PC-9 (cell line): ENCODE measurements around the gene KRT16. TPM values are rescaled to one million over a fixed set of nuclear protein-coding genes. Genes with fewer than 3 reads are reported as not detected.

Experiments used
- BruUV-seq: library from RNA; stranded (reverse); fragments of 400-500 nt; replicated peaks from 2 replicates; lab custom pipeline; 2021; lab: Mats Ljungman, UMichigan
- CTCF ChIA-PET: fragments of 300-600 bp; sonication (Branson Sonifier 250); formaldehyde crosslinking; loops from one replicate; lab custom pipeline; 2022; ENCODE audit warnings: antibody characterized with exemption; lab: Charles Lee
- POLR2A ChIA-PET: fragments of 300-600 bp; sonication (Branson Sonifier 250); formaldehyde crosslinking; loops from one replicate; lab custom pipeline; 2022; ENCODE audit warnings: antibody characterized with exemption; ENCODE audit not compliant: unreplicated experiment; lab: Charles Lee
- DNase-seq, 2 experiments: peaks; one replicate each; pipeline versions ENCODE4 v3.0.0 to v3.0.0-alpha.2; 2015 to 2022; ENCODE audit warnings: mixed read lengths in 1 of 2
- H2AFZ ChIP-seq: fragments of 200-600 bp; sonication (generic); 2 replicates; pipeline ENCODE4 v1.8.1; 2017; ENCODE audit warnings: antibody characterized with exemption
- H3F3A ChIP-seq: fragments of 200-600 bp; sonication (generic); 2 replicates; pipeline ENCODE4 v1.8.1; 2017; ENCODE audit warnings: antibody characterized with exemption, mild to moderate bottlenecking, low read depth; ENCODE audit not compliant: insufficient read depth
- H3K27ac ChIP-seq: fragments of 200-600 bp; sonication (generic); 2 replicates; pipeline ENCODE4 v1.6.1; 2016; ENCODE audit warnings: mixed run types
- H3K27me3 ChIP-seq: fragments of 200-600 bp; sonication (generic); 2 replicates; pipeline ENCODE4 v1.6.1; 2016; ENCODE audit warnings: low read depth, mixed run types; ENCODE audit not compliant: insufficient read depth
- H3K36me3 ChIP-seq: fragments of 200-600 bp; sonication (generic); 2 replicates; pipeline ENCODE4 v1.6.1; 2016; ENCODE audit warnings: low read depth, mixed run types
- H3K4me1 ChIP-seq: fragments of 200-600 bp; sonication (generic); replicated peaks from 2 replicates; pipeline ENCODE4 v1.6.1; 2016; ENCODE audit warnings: mixed run types; ENCODE audit not compliant: insufficient read depth
- H3K4me2 ChIP-seq: fragments of 200-600 bp; sonication (generic); 2 replicates; pipeline ENCODE4 v1.6.1; 2017; ENCODE audit warnings: mixed run types
- H3K4me3 ChIP-seq: fragments of 200-600 bp; sonication (generic); 2 replicates; pipeline ENCODE4 v1.6.1; 2016; ENCODE audit warnings: mixed run types
- H3K79me2 ChIP-seq: fragments of 200-600 bp; sonication (generic); 2 replicates; pipeline ENCODE4 v1.6.1; 2017; ENCODE audit warnings: low read depth, mixed run types
- H3K9me2 ChIP-seq: fragments of 200-600 bp; sonication (generic); 2 replicates; pipeline ENCODE4 v1.8.1; 2017; ENCODE audit warnings: mild to moderate bottlenecking; ENCODE audit not compliant: insufficient read depth
- H3K9me3 ChIP-seq: fragments of 200-600 bp; sonication (generic); 2 replicates; pipeline ENCODE4 v1.8.1; 2016; ENCODE audit warnings: low read depth; ENCODE audit not compliant: insufficient read depth
- H4K20me1 ChIP-seq: fragments of 200-600 bp; sonication (generic); 2 replicates; pipeline ENCODE4 v1.8.1; 2017; ENCODE audit not compliant: insufficient read depth
- CTCF ChIP-seq: fragments of 200-600 bp; sonication (generic); conservative IDR thresholded peaks from 2 replicates; pipeline ENCODE4 v1.6.1; 2017; ENCODE audit warnings: mixed run types, antibody characterized with exemption, mild to moderate bottlenecking, moderate library complexity
- EZH2 ChIP-seq: fragments of 200-600 bp; sonication (generic); IDR thresholded peaks from 2 replicates; pipeline ENCODE4 v1.8.0; 2017; ENCODE audit warnings: antibody characterized with exemption, low read depth
- intact Hi-C: fragments of 100-400 bp; cut with micrococcal nuclease; formaldehyde crosslinking; loops from one replicate; pipeline ENCODE4 v1.10.0; 2022; ENCODE audit not compliant: unreplicated experiment
- total RNA-seq: library from RNA; stranded (reverse); gene quantifications from 2 replicates; pipeline ENCODE4 v1.2.3, GENCODE V29; 2021

Gene KRT16
- total RNA-seq, 1 experiment from 2014 or later: 41.7 TPM

DNA sequence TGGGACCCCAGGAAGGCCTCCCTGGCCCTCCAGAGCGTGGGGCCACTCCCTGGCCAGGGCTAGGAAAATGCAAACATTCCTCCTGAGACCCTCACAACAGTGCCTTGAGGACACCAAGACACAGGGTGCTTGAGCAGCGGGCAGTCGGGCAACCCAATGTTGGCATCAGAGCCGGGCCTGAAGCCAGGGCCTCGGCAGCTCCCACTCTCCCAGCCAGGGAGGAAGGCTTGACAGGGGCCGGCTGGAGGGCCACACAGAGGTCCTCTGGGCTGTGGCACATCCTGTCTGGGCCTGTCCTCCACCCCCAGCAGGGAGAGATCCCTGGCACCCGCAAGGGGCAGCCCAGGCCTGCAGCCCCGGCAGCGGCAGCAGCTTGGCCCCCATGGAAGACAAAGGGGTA, 24.1 kb upstream of the KRT16 start:
- Histone ChIP-seq H3F3A (peaks cover 10% of the 10 kb centered on the region; the same call in 1 of the 2 replicates), H3K4me2 (no peak overlapping the region), H3K9me3 (no peaks in the 10 kb centered on the region), H3K4me3 (no peak overlapping the region), H3K9me2 (no peaks in the 10 kb centered on the region), H3K79me2 (no peaks in the 10 kb centered on the region), H3K36me3 (no peaks in the 10 kb centered on the region), H2AFZ (no peak overlapping the region), H3K27me3 (no peaks in the 10 kb centered on the region), H4K20me1 (no peaks in the 10 kb centered on the region), H3K4me1 (no peaks in the 10 kb centered on the region), H3K27ac (no peak overlapping the region)
- no TSS peak for BruUV-seq
- ChIA-PET POLR2A (no interaction called here), CTCF (no interaction called here)
- no peak for DNase-seq
- intact Hi-C loops: no loop called here
- TF ChIP-seq CTCF (no peak), EZH2 (no peak)

- CTCF ChIA-PET: no interaction called here
These were observed 22.8 kb upstream of the KRT16 start for GRCh38 chr17:41635121-41636097.

DNA sequence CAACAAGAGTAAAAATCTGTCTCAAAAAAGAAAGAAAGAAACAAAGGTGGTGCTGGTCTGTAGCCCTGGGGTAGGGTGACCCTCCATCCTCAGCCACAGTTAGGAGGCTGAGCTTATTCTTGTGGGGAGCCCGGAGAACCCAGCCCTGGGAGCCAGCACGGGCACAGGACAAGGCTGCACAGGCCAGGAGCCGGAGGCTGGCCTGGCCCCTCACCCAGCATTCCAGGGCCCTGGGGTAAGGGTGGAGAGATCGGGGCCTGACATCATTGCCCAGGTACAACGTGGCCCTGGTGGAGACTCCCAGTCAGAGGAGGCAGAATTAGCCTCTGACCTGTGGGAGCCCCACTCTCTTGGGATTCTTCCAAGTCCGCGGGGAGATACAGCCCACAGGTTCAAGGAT, 22.1 kb upstream of the KRT16 start:
- H3K4me2 ChIP-seq: no peak overlapping the region
- H3K4me1 ChIP-seq: no peaks in the 10 kb centered on the region
- no peak overlapping the region for H2AFZ ChIP-seq
- H3K36me3 ChIP-seq: no peaks in the 10 kb centered on the region
- no peaks in the 10 kb centered on the region for H3K9me3 ChIP-seq
- H3K79me2 ChIP-seq: no peaks in the 10 kb centered on the region
- TF ChIP-seq CTCF (no peak), EZH2 (no peak)
- intact Hi-C loops: no loop called here
- no peak for DNase-seq
- H3K27ac ChIP-seq: no peak overlapping the region
- no peaks in the 10 kb centered on the region for H4K20me1 ChIP-seq
- ChIA-PET CTCF (no interaction called here), POLR2A (no interaction called here)
- no peaks in the 10 kb centered on the region for H3K9me2 ChIP-seq
- no TSS peak for BruUV-seq
- H3F3A ChIP-seq: peaks cover 10% of the 10 kb centered on the region; the same call in 1 of the 2 replicates
- no peaks in the 10 kb centered on the region for H3K27me3 ChIP-seq
- H3K4me3 ChIP-seq: no peak overlapping the region

More at GRCh38 chr17:41635121-41636097, 22.8 kb upstream of the KRT16 start:
- Histone ChIP-seq H3K9me3 (no peaks in the 10 kb centered on the region), H4K20me1 (no peaks in the 10 kb centered on the region), H3K4me1 (no peaks in the 10 kb centered on the region), H2AFZ (no peak overlapping the region), H3K4me3 (no peak overlapping the region), H3K79me2 (no peaks in the 10 kb centered on the region), H3K9me2 (no peaks in the 10 kb centered on the region), H3K27me3 (no peaks in the 10 kb centered on the region), H3K36me3 (no peaks in the 10 kb centered on the region), H3K27ac (no peak overlapping the region), H3F3A (peaks cover 10% of the 10 kb centered on the region; the same call in 1 of the 2 replicates), H3K4me2 (no peak overlapping the region)
- intact Hi-C loops: no loop called here
- DNase-seq: no peak
- POLR2A ChIA-PET: no interaction called here
- TF ChIP-seq EZH2 (no peak), CTCF (no peak)
- BruUV-seq: no TSS peak
